NCI-H1092 treated with DMSO at 0.1 percent for 48 hours (cell line): ENCODE results near the gene SLC16A3.
A peak's percentile ranks its signal among the peaks of the same experiment; 100 is the strongest.

ENCODE experiments used
- DNase-seq: peaks from one replicate; lab custom pipeline; 2025; lab: John Stamatoyannopoulos, UW

Gene SLC16A3

GRCh38 chr17:82269138-82269881 lies 40.5 kb downstream of the SLC16A3 start:
- no peak for DNase-seq

GRCh38 chr17:82269882-82270500 lies 41.1 kb downstream of the SLC16A3 start:
- no peak for DNase-seq

GRCh38 chr17:82270651-82271050 lies 41.8 kb downstream of the SLC16A3 start:
- DNase-seq, result no peak

GRCh38 chr17:82271401-82271800 lies 42.6 kb downstream of the SLC16A3 start:
- no peak for DNase-seq

- no peak for DNase-seq
Measured at GRCh38 chr17:82272495-82273326, 43.9 kb downstream of the SLC16A3 start.

- DNase-seq, result peak; percentile 87
Measured at GRCh38 chr17:82273327-82274133, 44.7 kb downstream of the SLC16A3 start, which contains the start of gene CSNK1D. Gene CSNK1D, minus strand, starts transcription at chr17:82273700. Its CDS starts 319 bp downstream, at chr17:82273381.

- DNase-seq, result no peak
Measured at GRCh38 chr17:82274134-82275020, 45.5 kb downstream of the SLC16A3 start.

GRCh38 chr17:82275326-82275725 lies 46.5 kb downstream of the SLC16A3 start:
- no peak for DNase-seq

GRCh38 chr17:82276938-82277337 lies 48.1 kb downstream of the SLC16A3 start:
- no peak for DNase-seq

GRCh38 chr17:82277851-82278250 lies 49.0 kb downstream of the SLC16A3 start:
- DNase-seq, result no peak

- DNase-seq, result no peak
Measured at GRCh38 chr17:82278308-82278707, 49.5 kb downstream of the SLC16A3 start.

GRCh38 chr17:82278786-82279391 lies 50.0 kb downstream of the SLC16A3 start:
- DNase-seq, result no peak

- DNase-seq, result no peak
Measured at GRCh38 chr17:82280537-82280936, 51.7 kb downstream of the SLC16A3 start.

- no peak for DNase-seq
Measured at GRCh38 chr17:82281076-82281475, 52.2 kb downstream of the SLC16A3 start.

- no peak for DNase-seq
Measured at GRCh38 chr17:82281502-82282238, 52.8 kb downstream of the SLC16A3 start.

- DNase-seq, result no peak
Measured at GRCh38 chr17:82282239-82283207, 53.7 kb downstream of the SLC16A3 start.

GRCh38 chr17:82283208-82283749 lies 54.4 kb downstream of the SLC16A3 start:
- peak; percentile 15 for DNase-seq

GRCh38 chr17:82285141-82285540 lies 56.3 kb downstream of the SLC16A3 start:
- no peak for DNase-seq
